ENCODE data around the gene RAD23A.
"Not testable (repeated sequence)": the region's sequence is repeated elsewhere in the genome, so short reads cannot be mapped to it uniquely, and the experiment has no call there.

RAD23A gene

DNA sequence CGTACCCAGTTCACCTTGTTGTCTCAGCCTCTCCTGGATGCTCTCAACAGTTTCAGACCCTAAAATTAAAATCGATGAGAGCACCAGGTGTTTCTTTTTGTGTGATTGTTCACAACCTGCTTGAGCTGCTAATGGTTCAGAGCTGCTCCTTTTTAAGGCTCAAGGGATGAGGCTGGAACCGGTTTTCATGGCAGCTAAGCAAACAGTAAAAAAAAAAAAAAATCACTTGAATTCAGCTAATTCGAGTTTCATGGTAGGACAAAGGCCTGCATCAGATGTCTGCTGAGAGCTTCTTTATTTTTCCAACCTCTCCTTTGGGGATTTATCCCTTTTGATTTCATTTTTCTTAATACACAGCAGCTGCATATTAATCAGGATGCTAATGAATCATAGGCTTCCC is 33.1 kb upstream of the RAD23A start:
- TF ChIP-seq, protein P1, sequence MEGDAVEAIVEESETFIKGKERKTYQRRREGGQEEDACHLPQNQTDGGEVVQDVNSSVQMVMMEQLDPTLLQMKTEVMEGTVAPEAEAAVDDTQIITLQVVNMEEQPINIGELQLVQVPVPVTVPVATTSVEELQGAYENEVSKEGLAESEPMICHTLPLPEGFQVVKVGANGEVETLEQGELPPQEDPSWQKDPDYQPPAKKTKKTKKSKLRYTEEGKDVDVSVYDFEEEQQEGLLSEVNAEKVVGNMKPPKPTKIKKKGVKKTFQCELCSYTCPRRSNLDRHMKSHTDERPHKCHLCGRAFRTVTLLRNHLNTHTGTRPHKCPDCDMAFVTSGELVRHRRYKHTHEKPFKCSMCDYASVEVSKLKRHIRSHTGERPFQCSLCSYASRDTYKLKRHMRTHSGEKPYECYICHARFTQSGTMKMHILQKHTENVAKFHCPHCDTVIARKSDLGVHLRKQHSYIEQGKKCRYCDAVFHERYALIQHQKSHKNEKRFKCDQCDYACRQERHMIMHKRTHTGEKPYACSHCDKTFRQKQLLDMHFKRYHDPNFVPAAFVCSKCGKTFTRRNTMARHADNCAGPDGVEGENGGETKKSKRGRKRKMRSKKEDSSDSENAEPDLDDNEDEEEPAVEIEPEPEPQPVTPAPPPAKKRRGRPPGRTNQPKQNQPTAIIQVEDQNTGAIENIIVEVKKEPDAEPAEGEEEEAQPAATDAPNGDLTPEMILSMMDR (conservative IDR thresholded peaks at IDR 0.05; ENCODE audit: low read depth, low read length), result no peak
- Histone ChIP-seq H3K4me3 (IDR thresholded peaks at IDR 0.05; ENCODE audit: insufficient read depth, low read depth, low read length) (no peak overlapping the region), H3K9ac (no peak overlapping the region), H3K79me2 (ENCODE audit: insufficient read depth, low read depth) (no peaks in the 10 kb centered on the region), H3K27ac (no peak overlapping the region), H2AFZ (ENCODE audit: low read depth) (no peak overlapping the region), H3K36me3 (ENCODE audit: insufficient read depth) (no peaks in the 10 kb centered on the region), H3K4me2 (no peak overlapping the region; the same call in 1 of the 2 replicates), H3K27me3 (ENCODE audit: insufficient read depth, low read depth) (no peaks in the 10 kb centered on the region), H4K20me1 (ENCODE audit: insufficient read depth) (no peaks in the 10 kb centered on the region), H3K4me1 (ENCODE audit: low read depth, poor library complexity, severe bottlenecking) (peaks cover 52% of the 10 kb centered on the region)

GRCh38 chr19:12913011-12913561 is 32.6 kb upstream of the RAD23A start:
- Histone ChIP-seq H3K27ac (no peak overlapping the region), H3K4me3 (IDR thresholded peaks at IDR 0.05; ENCODE audit: insufficient read depth, low read depth, low read length) (no peak overlapping the region), H3K27me3 (ENCODE audit: insufficient read depth, low read depth) (no peaks in the 10 kb centered on the region), H3K4me1 (ENCODE audit: low read depth, poor library complexity, severe bottlenecking) (peaks cover 47% of the 10 kb centered on the region), H4K20me1 (ENCODE audit: insufficient read depth) (no peaks in the 10 kb centered on the region), H2AFZ (ENCODE audit: low read depth) (no peak overlapping the region), H3K36me3 (ENCODE audit: insufficient read depth) (no peaks in the 10 kb centered on the region), H3K79me2 (ENCODE audit: insufficient read depth, low read depth) (no peaks in the 10 kb centered on the region), H3K4me2 (no peak overlapping the region), H3K9ac (no peak overlapping the region)
- TF ChIP-seq, protein P1 (conservative IDR thresholded peaks at IDR 0.05; ENCODE audit: low read depth, low read length), result no peak

- Histone ChIP-seq H3K36me3 (ENCODE audit: insufficient read depth) (no peaks in the 10 kb centered on the region), H3K4me1 (ENCODE audit: low read depth, poor library complexity, severe bottlenecking) (peaks cover 37% of the 10 kb centered on the region), H3K4me2 (no peak overlapping the region), H4K20me1 (ENCODE audit: insufficient read depth) (no peaks in the 10 kb centered on the region), H3K9ac (no peak overlapping the region), H2AFZ (ENCODE audit: low read depth) (no peak overlapping the region), H3K4me3 (IDR thresholded peaks at IDR 0.05; ENCODE audit: insufficient read depth, low read depth, low read length) (no peak overlapping the region), H3K27me3 (ENCODE audit: insufficient read depth, low read depth) (no peaks in the 10 kb centered on the region), H3K79me2 (ENCODE audit: insufficient read depth, low read depth) (no peaks in the 10 kb centered on the region), H3K27ac (no peak overlapping the region)
- TF ChIP-seq, protein P1 (conservative IDR thresholded peaks at IDR 0.05; ENCODE audit: low read depth, low read length), result no peak
Observed at GRCh38 chr19:12913851-12914690, 31.6 kb upstream of the RAD23A start.

GRCh38 chr19:12915860-12916259 is 29.8 kb upstream of the RAD23A start:
- H3K27ac ChIP-seq; H3K79me2 ChIP-seq (ENCODE audit: insufficient read depth, low read depth): not testable (repeated sequence)

DNA sequence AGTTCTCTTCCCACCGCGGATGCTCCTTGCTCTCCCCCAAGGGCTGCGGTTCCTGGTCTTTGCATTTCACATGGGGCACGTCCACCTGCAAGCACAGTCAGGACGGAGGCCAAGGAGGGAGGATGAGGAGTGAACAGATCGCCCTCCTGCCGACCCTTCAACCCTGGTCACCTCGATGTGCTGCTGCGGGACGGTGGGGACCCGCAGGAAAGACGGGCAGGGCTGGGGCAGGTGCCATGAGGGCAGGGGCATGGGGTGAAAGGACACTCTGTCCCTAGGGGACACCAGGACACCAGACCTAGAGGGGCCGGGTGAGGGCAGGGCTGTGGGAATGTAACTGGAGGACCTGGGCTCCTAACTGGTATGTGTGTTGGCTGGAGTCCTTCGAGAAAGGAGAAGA is 27.4 kb upstream of the RAD23A start:
- H3K4me2 ChIP-seq, result no peak overlapping the region
- no peak overlapping the region for H3K27ac ChIP-seq
- H3K9ac ChIP-seq, result no peak overlapping the region
- H3K27me3 ChIP-seq (ENCODE audit: insufficient read depth, low read depth), result no peaks in the 10 kb centered on the region
- TF ChIP-seq, protein P1 (conservative IDR thresholded peaks at IDR 0.05; ENCODE audit: low read depth, low read length), result no peak
- H3K4me1 ChIP-seq (ENCODE audit: low read depth, poor library complexity, severe bottlenecking), result peaks cover 13% of the 10 kb centered on the region
- no peak overlapping the region for H3K4me3 ChIP-seq (IDR thresholded peaks at IDR 0.05; ENCODE audit: insufficient read depth, low read depth, low read length)
- H3K36me3 ChIP-seq (ENCODE audit: insufficient read depth), result peaks cover 3% of the 10 kb centered on the region; the same call in 1 of the 2 replicates
- H2AFZ ChIP-seq (ENCODE audit: low read depth), result no peak overlapping the region
- H4K20me1 ChIP-seq (ENCODE audit: insufficient read depth), result no peaks in the 10 kb centered on the region
- no peaks in the 10 kb centered on the region for H3K79me2 ChIP-seq (ENCODE audit: insufficient read depth, low read depth)

More at GRCh38 chr19:12915860-12916259, 29.8 kb upstream of the RAD23A start:
- H4K20me1 ChIP-seq (ENCODE audit: insufficient read depth); H3K4me3 ChIP-seq (IDR thresholded peaks at IDR 0.05; ENCODE audit: insufficient read depth, low read depth, low read length); H3K4me2 ChIP-seq; H3K27me3 ChIP-seq (ENCODE audit: insufficient read depth, low read depth); H3K36me3 ChIP-seq (ENCODE audit: insufficient read depth); H2AFZ ChIP-seq (ENCODE audit: low read depth); H3K9ac ChIP-seq: not testable (repeated sequence)
- peaks cover 29% of the 10 kb centered on the region for H3K4me1 ChIP-seq (ENCODE audit: low read depth, poor library complexity, severe bottlenecking)
